IMR-90 (cell line): Measurements from ENCODE around the gene RRP1B. TPM values are rescaled to one million over a fixed set of nuclear protein-coding genes. Genes with fewer than 3 reads are reported as not detected.

ENCODE experiments used
- ATAC-seq: fragments of 200-7000 bp; cut with Tn5 transposase; 2 replicates; pipeline ENCODE4 v1.9.1; 2020; ENCODE audit warnings: low read depth, mild to moderate bottlenecking, moderate library complexity
- BruUV-seq: library from RNA; stranded (reverse); fragments of 400-500 nt; replicated peaks from 2 replicates; lab custom pipeline; 2021; lab: Mats Ljungman, UMichigan
- CTCF ChIA-PET: fragments of 300-600 bp; formaldehyde crosslinking; extraction: SDS; loops from one replicate; lab custom pipeline; 2021; ENCODE audit warnings: antibody characterized with exemption; lab: Yijun Ruan, JAX
- POLR2A ChIA-PET: fragments of 300-600 bp; sonication (Branson Sonifier 250); formaldehyde crosslinking; loops from one replicate; lab custom pipeline; 2022; ENCODE audit warnings: antibody characterized with exemption; ENCODE audit not compliant: unreplicated experiment; lab: Charles Lee
- DNase-seq: peaks from one replicate; pipeline ENCODE4 v3.0.0; 2013
- H2AFZ ChIP-seq: replicated peaks from 2 replicates; pipeline ENCODE3; 2013; ENCODE audit warnings: low read length, mild to moderate bottlenecking; ENCODE audit not compliant: poor library complexity
- H2AK5ac ChIP-seq: 2 replicates; pipeline ENCODE4 v1.6.1; 2013; ENCODE audit warnings: low read depth, low read length, inconsistent platforms
- H2AK9ac ChIP-seq: replicated peaks from 2 replicates; pipeline ENCODE3; 2013; ENCODE audit warnings: mild to moderate bottlenecking, low read depth, low read length, moderate library complexity; ENCODE audit not compliant: poor library complexity
- H2BK120ac ChIP-seq: 2 replicates; pipeline ENCODE4 v1.6.1; 2013; ENCODE audit warnings: low read depth, low read length, inconsistent platforms
- H2BK15ac ChIP-seq: 3 replicates; pipeline ENCODE4 v1.6.1; 2013; ENCODE audit warnings: low read depth, low read length, inconsistent platforms
- H2BK20ac ChIP-seq: 2 replicates; pipeline ENCODE4 v1.6.1; 2013; ENCODE audit warnings: low read depth, mild to moderate bottlenecking, inconsistent platforms, low read length, moderate library complexity
- H2BK5ac ChIP-seq: 2 replicates; pipeline ENCODE4 v1.6.1; 2013; ENCODE audit warnings: mild to moderate bottlenecking, low read depth, low read length, inconsistent platforms; ENCODE audit not compliant: poor library complexity, severe bottlenecking
- H3K14ac ChIP-seq: replicated peaks from 2 replicates; pipeline ENCODE4 v1.6.1; 2013; ENCODE audit warnings: low read depth, low read length, inconsistent platforms
- H3K18ac ChIP-seq: 2 replicates; pipeline ENCODE4 v1.6.1; 2013; ENCODE audit warnings: low read depth, low read length, control low read depth
- H3K23ac ChIP-seq: 2 replicates; pipeline ENCODE4 v1.6.1; 2013; ENCODE audit warnings: low read depth, low read length, inconsistent platforms
- H3K27ac ChIP-seq: 2 replicates; pipeline ENCODE4 v1.5.1; 2013; ENCODE audit warnings: mild to moderate bottlenecking, control low read depth, low read length; ENCODE audit not compliant: insufficient read depth
- H3K27me3 ChIP-seq: 2 replicates; pipeline ENCODE4 v1.6.1; 2013; ENCODE audit warnings: low read length; ENCODE audit not compliant: control insufficient read depth, insufficient read depth
- H3K36me3 ChIP-seq: 2 replicates; pipeline ENCODE4 v1.6.1; 2013; ENCODE audit warnings: low read length, mixed read lengths; ENCODE audit not compliant: control insufficient read depth, insufficient read depth
- H3K4ac ChIP-seq: 2 replicates; pipeline ENCODE4 v1.6.1; 2013; ENCODE audit warnings: low read depth, low read length, inconsistent platforms
- H3K4me1 ChIP-seq: 2 replicates; pipeline ENCODE4 v1.6.1; 2013; ENCODE audit warnings: low read length, mixed read lengths; ENCODE audit not compliant: control insufficient read depth, insufficient read depth
- H3K4me2 ChIP-seq: 2 replicates; pipeline ENCODE4 v1.6.1; 2013; ENCODE audit warnings: low read depth, mild to moderate bottlenecking, control low read depth, low read length, moderate library complexity
- H3K4me3 ChIP-seq: 2 replicates; pipeline ENCODE4 v1.5.1; 2013; ENCODE audit warnings: low read depth, mild to moderate bottlenecking, control low read depth, low read length, moderate library complexity; ENCODE audit not compliant: insufficient read depth
- H3K56ac ChIP-seq: 2 replicates; pipeline ENCODE4 v1.6.1; 2013; ENCODE audit warnings: low read length, inconsistent platforms; ENCODE audit not compliant: insufficient read depth; ENCODE audit errors: extremely low read depth
- H3K79me1 ChIP-seq, 2 experiments: 2 replicates each; pipeline ENCODE4 v1.6.1; 2013; ENCODE audit warnings: low read length in 2 of 2, inconsistent platforms in 1 of 2, low read depth in 1 of 2
- H3K9ac ChIP-seq: 2 replicates; pipeline ENCODE4 v1.6.1; 2013; ENCODE audit warnings: low read depth, low read length, control low read depth
- H3K9me1 ChIP-seq: 2 replicates; pipeline ENCODE4 v1.6.1; 2013; ENCODE audit warnings: low read length, inconsistent platforms; ENCODE audit not compliant: insufficient read depth
- H3K9me3 ChIP-seq: 2 replicates; pipeline ENCODE4 v1.6.1; 2013; ENCODE audit warnings: low read length; ENCODE audit not compliant: control insufficient read depth, insufficient read depth
- H4K20me1 ChIP-seq: 2 replicates; pipeline ENCODE4 v1.6.1; 2013; ENCODE audit warnings: low read length, inconsistent platforms; ENCODE audit not compliant: insufficient read depth
- H4K5ac ChIP-seq: 2 replicates; pipeline ENCODE4 v1.6.1; 2013; ENCODE audit warnings: mild to moderate bottlenecking, low read depth, low read length, control low read depth
- H4K8ac ChIP-seq, 2 experiments: 2 replicates each; pipeline ENCODE4 v1.6.1; 2013; ENCODE audit warnings: low read depth in 2 of 2, low read length in 2 of 2, control low read depth in 1 of 2, inconsistent platforms in 1 of 2
- H4K91ac ChIP-seq: 2 replicates; pipeline ENCODE4 v1.6.1; 2013; ENCODE audit warnings: low read depth, low read length, inconsistent platforms; ENCODE audit not compliant: insufficient read depth
- BHLHE40 ChIP-seq: fragments of 150-350 bp; IDR thresholded peaks from 2 replicates; pipeline ENCODE4 v1.6.1; 2016; ENCODE audit warnings: mild to moderate bottlenecking, low read depth, low read length
- CEBPB ChIP-seq: IDR thresholded peaks from 2 replicates; pipeline ENCODE4 v1.6.1; 2012; ENCODE audit warnings: low read depth, low read length, improper control_type of control experiment
- CHD1 ChIP-seq: IDR thresholded peaks from 2 replicates; pipeline ENCODE4 v1.6.1; 2012; ENCODE audit warnings: low read depth, low read length, improper control_type of control experiment
- FOS ChIP-seq: fragments of 150-350 bp; IDR thresholded peaks from 2 replicates; pipeline ENCODE4 v1.6.1; 2016; ENCODE audit warnings: low read depth, low read length
- MAFK ChIP-seq: IDR thresholded peaks from 2 replicates; pipeline ENCODE4 v1.6.1; 2012; ENCODE audit warnings: low read depth, low read length, improper control_type of control experiment
- MAZ ChIP-seq: IDR thresholded peaks from 2 replicates; pipeline ENCODE4 v1.6.1; 2012; ENCODE audit warnings: low read depth, mild to moderate bottlenecking, low read length, improper control_type of control experiment, moderate library complexity, borderline replicate concordance
- MXI1 ChIP-seq: IDR thresholded peaks from 2 replicates; pipeline ENCODE4 v1.6.1; 2012; ENCODE audit warnings: low read depth, mild to moderate bottlenecking, low read length, moderate library complexity, borderline replicate concordance
- POLR2A ChIP-seq: IDR thresholded peaks from 2 replicates; pipeline ENCODE4 v1.6.1; 2012; ENCODE audit warnings: mild to moderate bottlenecking, low read depth, low read length
- RAD21 ChIP-seq: IDR thresholded peaks from 2 replicates; pipeline ENCODE4 v1.6.1; 2012; ENCODE audit warnings: low read length, improper control_type of control experiment
- RCOR1 ChIP-seq: IDR thresholded peaks from 2 replicates; pipeline ENCODE4 v1.6.1; 2012; ENCODE audit warnings: mild to moderate bottlenecking, low read length, improper control_type of control experiment; ENCODE audit not compliant: insufficient replicate concordance
- SMC3 ChIP-seq: fragments of 150-350 bp; IDR thresholded peaks from 2 replicates; pipeline ENCODE4 v1.6.1; 2016; ENCODE audit warnings: low read depth, mild to moderate bottlenecking, antibody characterized with exemption, low read length, moderate library complexity
- WGBS, 2 experiments: methylation state at CpG; one replicate each; pipeline versions ENCODE4 v1.1.5 to v1.1.7; 2013; ENCODE audit warnings: missing lambda C conversion rate in 2 of 2; ENCODE audit not compliant: insufficient read length in 1 of 2; ENCODE audit errors: extremely low coverage in 2 of 2; 5-methylcytosine and 5-hydroxymethylcytosine counted together
- dilution Hi-C: fragments of 300-500 bp; cut with HindIII; formaldehyde crosslinking; loops from one replicate; pipeline ENCODE4 v1.14.3; 2018; ENCODE audit warnings: low sequenced_read_pairs; ENCODE audit not compliant: unreplicated experiment
- in situ Hi-C: fragments of 300-500 bp; cut with MboI; formaldehyde crosslinking; loops from 3 replicates; pipeline ENCODE4 v1.14.3; 2019; ENCODE audit warnings: low sequenced_read_pairs, inconsistent platforms, mixed read lengths
- intact Hi-C: fragments of 100-400 bp; cut with micrococcal nuclease; formaldehyde crosslinking; loops from 2 replicates; pipeline ENCODE4 v1.10.0; 2022
- polyA plus RNA-seq, 3 experiments: library from polyadenylated mRNA; depleted of rRNA; stranded (reverse); fragments of >200 nt; gene quantifications; 2 replicates each; pipeline ENCODE4 v1.2.3, GENCODE V29; 2012; ENCODE audit warnings: low replicate concordance in 1 of 3
- total RNA-seq: library from RNA; depleted of rRNA; stranded (reverse); fragments of >200 nt; gene quantifications from 2 replicates; pipeline ENCODE4 v1.2.3, GENCODE V29; 2012
- TF ChIP-seq, protein P1 (sequence below): conservative IDR thresholded peaks from 2 replicates; pipeline ENCODE4 v1.5.1; 2012; ENCODE audit warnings: mild to moderate bottlenecking, low read depth, low read length, improper control_type of control experiment
- TF ChIP-seq, protein P2 (sequence below): fragments of 150-350 bp; IDR thresholded peaks from 2 replicates; pipeline ENCODE4 v1.6.1; 2016; ENCODE audit warnings: low read depth, mild to moderate bottlenecking, low read length, moderate library complexity, borderline replicate concordance
- TF ChIP-seq, protein P3 (sequence below): fragments of 150-350 bp; IDR thresholded peaks from 2 replicates; pipeline ENCODE4 v1.6.1; 2017; ENCODE audit warnings: mild to moderate bottlenecking, antibody characterized with exemption, low read length, low read depth

The RRP1B gene
- total and polyA plus RNA-seq, 2 of the 4 experiments (the other 2 are of a cell fraction), result 11.1 to 16.1 TPM

DNA sequence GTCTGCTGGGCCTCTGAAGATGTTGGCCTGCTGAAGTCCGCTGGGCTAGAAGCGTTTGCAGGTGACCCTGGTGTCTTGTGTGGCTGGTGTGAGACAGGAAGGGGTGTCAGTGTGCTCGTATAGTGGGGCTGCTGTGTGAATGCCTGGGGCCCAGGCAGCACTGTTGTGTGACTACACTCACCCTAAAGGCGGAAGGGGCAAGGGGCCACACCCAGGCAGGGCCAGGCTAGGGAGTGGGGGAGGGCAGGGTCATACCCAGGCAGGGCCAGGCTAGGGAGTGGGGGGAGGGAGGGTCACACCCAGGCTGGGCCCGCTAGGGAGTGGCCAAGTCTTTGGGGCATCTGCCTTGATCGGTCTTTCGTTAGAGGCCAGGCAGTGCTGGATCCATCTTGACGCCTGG, 84.6 kb downstream of the RRP1B start:
- in situ Hi-C loops, result no loop called here
- Histone ChIP-seq H3K4me1 (no peaks in the 10 kb centered on the region), H2BK15ac (no peak overlapping the region), H3K36me3 (peaks cover 52% of the 10 kb centered on the region), H2BK5ac (no peak overlapping the region), H2BK20ac (no peak overlapping the region), H3K79me1 (peaks cover 14 to 54% of the 10 kb centered on the region in 2 experiments), H2BK120ac (no peak overlapping the region), H2AFZ (no peak overlapping the region), H3K18ac (no peak overlapping the region), H3K56ac (no peak overlapping the region), H2AK5ac (no peak overlapping the region), H3K9me1 (peaks cover 7% of the 10 kb centered on the region; the same call in 1 of the 2 replicates), H3K23ac (no peak overlapping the region), H3K14ac (no peak overlapping the region), H2AK9ac (no peak overlapping the region), H4K20me1 (peaks cover 26% of the 10 kb centered on the region), H3K4me2 (no peak overlapping the region), H3K27me3 (no peaks in the 10 kb centered on the region), H4K8ac (no peak overlapping the region), H3K4me3 (no peak overlapping the region), H3K27ac (no peak overlapping the region), H3K9me3 (no peaks in the 10 kb centered on the region), H3K9ac (no peak overlapping the region), H3K4ac (no peak overlapping the region), H4K5ac (no peak overlapping the region), H4K91ac (no peak overlapping the region)
- intact Hi-C loops, result no loop called here
- no peak for TF ChIP-seq RCOR1
- TF ChIP-seq, protein P1, sequence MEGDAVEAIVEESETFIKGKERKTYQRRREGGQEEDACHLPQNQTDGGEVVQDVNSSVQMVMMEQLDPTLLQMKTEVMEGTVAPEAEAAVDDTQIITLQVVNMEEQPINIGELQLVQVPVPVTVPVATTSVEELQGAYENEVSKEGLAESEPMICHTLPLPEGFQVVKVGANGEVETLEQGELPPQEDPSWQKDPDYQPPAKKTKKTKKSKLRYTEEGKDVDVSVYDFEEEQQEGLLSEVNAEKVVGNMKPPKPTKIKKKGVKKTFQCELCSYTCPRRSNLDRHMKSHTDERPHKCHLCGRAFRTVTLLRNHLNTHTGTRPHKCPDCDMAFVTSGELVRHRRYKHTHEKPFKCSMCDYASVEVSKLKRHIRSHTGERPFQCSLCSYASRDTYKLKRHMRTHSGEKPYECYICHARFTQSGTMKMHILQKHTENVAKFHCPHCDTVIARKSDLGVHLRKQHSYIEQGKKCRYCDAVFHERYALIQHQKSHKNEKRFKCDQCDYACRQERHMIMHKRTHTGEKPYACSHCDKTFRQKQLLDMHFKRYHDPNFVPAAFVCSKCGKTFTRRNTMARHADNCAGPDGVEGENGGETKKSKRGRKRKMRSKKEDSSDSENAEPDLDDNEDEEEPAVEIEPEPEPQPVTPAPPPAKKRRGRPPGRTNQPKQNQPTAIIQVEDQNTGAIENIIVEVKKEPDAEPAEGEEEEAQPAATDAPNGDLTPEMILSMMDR, result no peak
- no peak for TF ChIP-seq MAZ
- no peak for TF ChIP-seq MXI1
- TF ChIP-seq, protein P2, sequence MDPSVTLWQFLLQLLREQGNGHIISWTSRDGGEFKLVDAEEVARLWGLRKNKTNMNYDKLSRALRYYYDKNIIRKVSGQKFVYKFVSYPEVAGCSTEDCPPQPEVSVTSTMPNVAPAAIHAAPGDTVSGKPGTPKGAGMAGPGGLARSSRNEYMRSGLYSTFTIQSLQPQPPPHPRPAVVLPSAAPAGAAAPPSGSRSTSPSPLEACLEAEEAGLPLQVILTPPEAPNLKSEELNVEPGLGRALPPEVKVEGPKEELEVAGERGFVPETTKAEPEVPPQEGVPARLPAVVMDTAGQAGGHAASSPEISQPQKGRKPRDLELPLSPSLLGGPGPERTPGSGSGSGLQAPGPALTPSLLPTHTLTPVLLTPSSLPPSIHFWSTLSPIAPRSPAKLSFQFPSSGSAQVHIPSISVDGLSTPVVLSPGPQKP, result no peak
- TF ChIP-seq, protein P3, sequence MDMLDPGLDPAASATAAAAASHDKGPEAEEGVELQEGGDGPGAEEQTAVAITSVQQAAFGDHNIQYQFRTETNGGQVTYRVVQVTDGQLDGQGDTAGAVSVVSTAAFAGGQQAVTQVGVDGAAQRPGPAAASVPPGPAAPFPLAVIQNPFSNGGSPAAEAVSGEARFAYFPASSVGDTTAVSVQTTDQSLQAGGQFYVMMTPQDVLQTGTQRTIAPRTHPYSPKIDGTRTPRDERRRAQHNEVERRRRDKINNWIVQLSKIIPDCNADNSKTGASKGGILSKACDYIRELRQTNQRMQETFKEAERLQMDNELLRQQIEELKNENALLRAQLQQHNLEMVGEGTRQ, result no peak
- TF ChIP-seq MAFK, result no peak
- TF ChIP-seq POLR2A, result no peak
- TF ChIP-seq FOS, result no peak
- TF ChIP-seq RAD21, result no peak
- TF ChIP-seq CHD1, result no peak
- no peak for TF ChIP-seq SMC3
- no peak for TF ChIP-seq BHLHE40
- no peak for TF ChIP-seq CEBPB
- ChIA-PET CTCF (no interaction called here), POLR2A (no interaction called here)
- no TSS peak for BruUV-seq
- DNase-seq (no peak), ATAC-seq (no peak)
- WGBS, 2 experiments, result 100% methylated on average over 1 of the region's 8 CpGs; no CpG with 5 or more reads in 1 of the 2 experiments
- dilution Hi-C loops, result no loop called here
